GM21529 (cell line): ENCODE measurements around the gene CDK11A.
"Not testable (repeated sequence)": the region's sequence is repeated elsewhere in the genome, so short reads cannot be mapped to it uniquely, and the experiment has no call there.

Source experiments
- ATAC-seq: cut with Tn5 transposase; IDR thresholded peaks from one replicate; pipeline ENCODE4 v1.9.1; 2021; ENCODE audit not compliant: unreplicated experiment

CDK11A gene

DNA sequence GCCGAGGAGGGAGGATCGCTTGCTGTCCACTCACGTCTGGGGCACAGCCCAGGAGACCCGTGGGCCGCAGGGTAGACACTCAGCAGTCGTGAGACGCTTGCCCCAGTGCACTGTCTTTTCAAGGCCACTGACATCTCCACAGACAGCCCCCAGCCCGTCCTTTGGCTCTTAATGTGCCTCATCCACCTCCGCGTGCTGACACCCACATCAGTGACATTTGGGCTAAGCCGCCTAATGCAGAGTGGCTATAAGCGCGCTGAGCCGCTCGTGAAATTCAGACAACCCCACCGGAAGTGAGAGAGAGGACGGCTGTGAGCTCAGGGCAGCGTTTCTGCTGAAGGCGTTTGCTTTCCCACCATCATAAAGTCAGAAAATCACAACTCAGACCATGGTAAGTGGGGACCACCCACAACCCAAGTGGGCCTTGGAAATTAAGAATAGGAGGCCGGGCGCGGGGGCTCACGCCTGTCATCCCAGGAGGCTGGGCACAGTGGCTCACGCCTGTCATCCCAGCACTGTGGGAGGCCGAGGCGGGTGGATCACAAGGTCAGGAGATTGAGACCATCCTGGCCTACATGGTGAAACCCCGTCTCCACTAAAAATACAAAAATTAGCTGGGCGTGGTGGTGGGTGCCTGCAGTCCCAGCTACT, 40.0 kb downstream of the CDK11A start:
- ATAC-seq = no peak

- ATAC-seq = no peak
Observed at GRCh38 chr1:1683104-1683905, 40.9 kb downstream of the CDK11A start.

DNA sequence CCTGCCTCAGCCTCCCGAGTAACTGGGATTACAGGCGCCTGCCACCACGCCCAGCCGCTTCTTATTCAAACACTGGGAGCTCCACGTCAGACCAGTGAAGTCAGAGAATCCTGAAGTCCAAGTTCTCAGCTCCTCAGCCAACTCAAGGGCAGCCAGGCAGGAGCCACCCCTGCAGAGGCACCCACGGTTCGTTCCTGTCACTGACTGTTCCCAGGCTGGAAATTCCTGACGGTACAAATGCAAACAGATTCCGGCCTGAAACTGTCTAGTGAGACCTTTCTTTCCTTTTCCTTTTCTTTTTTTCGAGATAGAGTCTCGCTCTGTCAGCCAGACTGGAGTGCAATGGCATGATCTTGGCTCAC, 43.3 kb downstream of the CDK11A start:
- no peak for ATAC-seq

- ATAC-seq = no peak
Observed at GRCh38 chr1:1680031-1680911, 43.9 kb downstream of the CDK11A start.

GRCh38 chr1:1678581-1679380, 45.4 kb downstream of the CDK11A start:
- no peak for ATAC-seq

- peak; percentile 70 for ATAC-seq
Observed at GRCh38 chr1:1677718-1678580, 46.2 kb downstream of the CDK11A start.

GRCh38 chr1:1676087-1676486, 48.1 kb downstream of the CDK11A start:
- not testable (repeated sequence) for ATAC-seq

DNA sequence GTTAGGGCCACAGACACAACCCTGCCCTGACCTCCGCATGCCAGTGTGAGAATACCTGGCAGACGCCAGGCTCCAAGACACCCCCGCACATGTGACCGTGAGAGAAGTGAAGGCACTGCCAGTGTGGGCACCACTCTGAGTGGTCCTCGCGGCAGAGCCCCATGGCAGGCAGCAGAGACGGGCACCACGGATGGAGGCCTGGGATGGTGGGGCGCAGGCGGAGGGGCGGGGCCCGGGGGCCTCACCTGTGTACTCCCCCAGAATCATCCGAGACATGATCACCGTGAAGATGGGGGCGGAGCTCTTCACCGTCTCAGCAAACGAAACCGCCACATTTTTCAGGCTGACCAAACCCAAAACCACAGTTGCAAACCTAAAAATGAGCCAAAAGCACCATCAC, 48.9 kb downstream of the CDK11A start:
- ATAC-seq = not testable (repeated sequence)

DNA sequence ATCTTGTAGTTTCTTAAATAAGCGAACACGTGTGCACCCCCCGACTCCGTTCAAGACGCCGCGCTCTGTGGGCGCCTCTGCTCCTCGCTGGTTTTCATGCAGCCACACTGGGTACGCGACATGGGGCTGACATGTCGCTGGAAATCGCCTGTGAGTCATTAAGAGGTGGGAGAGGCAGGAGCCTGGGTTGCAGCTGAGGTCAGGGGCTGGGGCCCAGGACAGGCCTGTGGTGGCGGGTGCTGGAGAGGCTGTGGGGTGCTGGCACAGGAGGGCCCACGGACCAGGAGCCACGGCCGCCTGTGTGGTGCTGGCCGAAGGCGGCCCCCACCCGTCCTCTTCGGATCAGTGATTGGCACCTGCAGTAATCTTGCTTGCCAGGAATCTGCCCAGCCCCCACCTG, 49.4 kb downstream of the CDK11A start:
- not testable (repeated sequence) for ATAC-seq

GRCh38 chr1:1672181-1672965, 51.8 kb downstream of the CDK11A start:
- no peak for ATAC-seq

- ATAC-seq = no peak
Observed at GRCh38 chr1:1671365-1672119, 52.6 kb downstream of the CDK11A start.

DNA sequence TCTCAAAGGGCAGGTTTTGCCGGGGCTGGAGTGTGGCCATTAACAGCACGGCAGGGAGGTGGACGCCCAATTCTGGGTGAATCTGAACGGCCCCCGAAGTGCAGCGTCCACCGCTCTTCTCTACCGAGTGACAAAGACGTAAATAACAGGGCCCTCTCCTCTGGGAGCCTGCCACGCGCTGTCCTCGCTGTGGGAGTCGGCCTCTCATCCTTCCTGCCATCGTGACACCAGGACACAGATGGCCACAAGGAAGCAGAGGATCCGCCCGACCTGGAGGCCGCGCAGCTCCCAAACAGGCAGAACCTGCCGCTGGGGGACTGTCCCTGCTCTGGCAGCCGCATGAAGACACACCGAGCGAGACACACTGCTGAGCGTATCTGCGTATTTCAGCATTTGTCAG, 53.3 kb downstream of the CDK11A start:
- ATAC-seq = no peak

GRCh38 chr1:1669468-1670440, 54.4 kb downstream of the CDK11A start:
- ATAC-seq = no peak

GRCh38 chr1:1666526-1666925, 57.6 kb downstream of the CDK11A start:
- ATAC-seq = no peak

- no peak for ATAC-seq
Observed at GRCh38 chr1:1665815-1666251, 58.3 kb downstream of the CDK11A start.

DNA sequence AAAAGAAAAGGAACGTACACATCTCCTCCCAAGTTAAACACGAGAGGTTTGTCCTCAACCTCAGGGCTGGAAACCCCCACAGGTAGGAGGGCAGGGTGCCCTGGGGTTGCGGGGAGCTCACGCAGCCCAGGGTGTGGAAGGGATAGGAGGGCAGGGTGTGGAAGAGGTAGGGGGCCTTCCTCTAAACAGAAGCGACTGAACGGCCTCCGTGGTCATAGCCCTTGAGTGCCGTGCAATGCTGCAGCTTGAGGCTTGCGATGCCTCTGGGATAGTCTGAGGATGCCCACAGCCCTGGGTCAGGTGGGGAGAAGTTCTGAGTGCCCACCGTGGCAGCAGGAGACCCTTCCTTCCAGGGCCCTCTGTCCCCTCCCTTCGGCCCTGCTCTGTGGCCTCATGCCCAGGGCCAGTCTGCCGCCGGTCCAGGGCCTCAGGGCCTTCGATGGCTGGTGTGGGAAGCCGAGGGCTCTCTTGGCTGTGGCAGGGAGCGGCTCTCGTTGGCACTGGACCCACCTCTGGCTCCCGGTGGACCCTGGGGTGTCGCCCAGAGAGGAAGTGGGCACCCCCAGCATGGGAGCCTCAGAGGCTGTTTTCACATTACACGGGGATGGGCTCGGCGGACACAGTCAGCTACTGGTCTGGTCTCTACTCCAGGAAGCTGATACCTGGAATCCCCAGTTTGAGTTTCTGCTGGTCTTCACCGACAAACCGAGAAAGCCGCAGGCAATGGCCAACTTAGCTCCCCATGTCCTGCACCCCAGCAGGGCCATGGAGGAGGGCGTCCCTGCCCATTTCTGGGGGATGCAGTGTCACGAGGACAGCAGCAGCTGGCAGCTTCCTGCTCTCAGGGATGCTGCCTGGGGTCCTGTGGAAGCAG, 59.0 kb downstream of the CDK11A start:
- no peak for ATAC-seq
